ENCODE measurements around the gene CENPE. TPM values are rescaled to one million over a fixed set of nuclear protein-coding genes. Genes with fewer than 3 reads are reported as not detected.

The CENPE gene
- total and polyA plus RNA-seq, 12 donors = 0.09 to 2.6 (median 0.61) TPM

Other genes with a start within 250 kb of the CENPE start
- gene SLC9B1, start 178.6 kb downstream of the CENPE start, total RNA-seq = 1 to 10 TPM in 2 of 10 donors, under 1 TPM in 5, not detected in 3; 0.19 to 1.4 (median 0.67) TPM
- gene SLC9B1, start 178.6 kb downstream of the CENPE start, polyA plus RNA-seq = under 1 TPM; 0.07 to 0.22 TPM
- gene SLC9B2, start 121.6 kb downstream of the CENPE start, total RNA-seq = 10 to 100 TPM in 1 of 10 donors, 1 to 10 TPM in 8, under 1 TPM in 1; 1.00 to 11.4 (median 3.6) TPM
- gene SLC9B2, start 121.6 kb downstream of the CENPE start, polyA plus RNA-seq = 1 to 10 TPM; 1.9 to 3.0 TPM
- 10 to 100 TPM; 20.2 to 27.2 (median 24.5) TPM for gene BDH2, start 98.5 kb downstream of the CENPE start, total RNA-seq
- gene BDH2, start 98.5 kb downstream of the CENPE start, polyA plus RNA-seq = 10 to 100 TPM; 22.5 to 25.4 TPM